Measurements from ENCODE around the gene DLAT.
"Not testable (repeated sequence)": the region's sequence is repeated elsewhere in the genome, so short reads cannot be mapped to it uniquely, and the experiment has no call there.

The DLAT gene

GRCh38 chr11:112005422-112006094, 19.6 kb upstream of the DLAT start:
- Histone ChIP-seq H3K79me2 (ENCODE audit: low read length) (no peaks in the 10 kb centered on the region), H3K9me3 (ENCODE audit: insufficient read depth, low read length) (no peaks in the 10 kb centered on the region), H3K36me3 (replicated peaks; ENCODE audit: low read depth, low read length) (peaks cover 9% of the 10 kb centered on the region), H3K4me1 (ENCODE audit: low read length) (peaks cover 4% of the 10 kb centered on the region; the same call in 1 of the 2 replicates), H2AFZ (ENCODE audit: low read depth, low read length) (no peak overlapping the region), H3K4me3 (ENCODE audit: low read length) (no peak overlapping the region), H4K20me1 (ENCODE audit: insufficient read depth, low read length) (no peaks in the 10 kb centered on the region), H3K4me2 (ENCODE audit: low read length) (no peak overlapping the region), H3K9ac (ENCODE audit: low read length) (no peak overlapping the region), H3K27me3 (ENCODE audit: low read depth, low read length) (no peaks in the 10 kb centered on the region), H3K27ac (ENCODE audit: low read length) (no peak overlapping the region)
- no peak for TF ChIP-seq EZH2phosphoT487 (IDR thresholded peaks at IDR 0.05; ENCODE audit: low read depth)
- TF ChIP-seq CTCF (IDR thresholded peaks at IDR 0.05; ENCODE audit: low read depth, low read length) = no peak

GRCh38 chr11:112006095-112006441, 19.1 kb upstream of the DLAT start:
- not testable (repeated sequence) for H3K27ac ChIP-seq (ENCODE audit: low read length); H3K9ac ChIP-seq (ENCODE audit: low read length); H3K4me3 ChIP-seq (ENCODE audit: low read length); H3K9me3 ChIP-seq (ENCODE audit: insufficient read depth, low read length); H3K27me3 ChIP-seq (ENCODE audit: low read depth, low read length); H3K4me2 ChIP-seq (ENCODE audit: low read length); H2AFZ ChIP-seq (ENCODE audit: low read depth, low read length); H3K4me1 ChIP-seq (ENCODE audit: low read length); H3K79me2 ChIP-seq (ENCODE audit: low read length); H3K36me3 ChIP-seq (replicated peaks; ENCODE audit: low read depth, low read length); H4K20me1 ChIP-seq (ENCODE audit: insufficient read depth, low read length)

GRCh38 chr11:112011451-112011850, 13.8 kb upstream of the DLAT start:
- H3K4me2 ChIP-seq (ENCODE audit: low read length); H4K20me1 ChIP-seq (ENCODE audit: insufficient read depth, low read length); H2AFZ ChIP-seq (ENCODE audit: low read depth, low read length); H3K9me3 ChIP-seq (ENCODE audit: insufficient read depth, low read length); H3K79me2 ChIP-seq (ENCODE audit: low read length); H3K9ac ChIP-seq (ENCODE audit: low read length); H3K36me3 ChIP-seq (replicated peaks; ENCODE audit: low read depth, low read length); H3K4me3 ChIP-seq (ENCODE audit: low read length); H3K27ac ChIP-seq (ENCODE audit: low read length); H3K27me3 ChIP-seq (ENCODE audit: low read depth, low read length): not testable (repeated sequence)
- peaks cover 12% of the 10 kb centered on the region for H3K4me1 ChIP-seq (ENCODE audit: low read length)

GRCh38 chr11:112012874-112013273, 12.3 kb upstream of the DLAT start:
- Histone ChIP-seq H2AFZ (ENCODE audit: low read depth, low read length) (no peak overlapping the region), H3K4me1 (ENCODE audit: low read length) (peaks cover 23% of the 10 kb centered on the region), H3K4me3 (ENCODE audit: low read length) (no peak overlapping the region), H3K27me3 (ENCODE audit: low read depth, low read length) (no peaks in the 10 kb centered on the region), H3K27ac (ENCODE audit: low read length) (no peak overlapping the region), H3K4me2 (ENCODE audit: low read length) (no peak overlapping the region), H3K9ac (ENCODE audit: low read length) (no peak overlapping the region), H3K36me3 (replicated peaks; ENCODE audit: low read depth, low read length) (no peaks in the 10 kb centered on the region), H4K20me1 (ENCODE audit: insufficient read depth, low read length) (no peaks in the 10 kb centered on the region), H3K9me3 (ENCODE audit: insufficient read depth, low read length) (no peaks in the 10 kb centered on the region), H3K79me2 (ENCODE audit: low read length) (no peaks in the 10 kb centered on the region)
- TF ChIP-seq EZH2phosphoT487 (IDR thresholded peaks at IDR 0.05; ENCODE audit: low read depth) = no peak
- TF ChIP-seq CTCF (IDR thresholded peaks at IDR 0.05; ENCODE audit: low read depth, low read length) = no peak

GRCh38 chr11:112013497-112014164, 11.6 kb upstream of the DLAT start:
- no peaks in the 10 kb centered on the region for H4K20me1 ChIP-seq (ENCODE audit: insufficient read depth, low read length)
- H3K4me1 ChIP-seq (ENCODE audit: low read length) = peaks cover 26% of the 10 kb centered on the region
- no peak overlapping the region for H3K4me3 ChIP-seq (ENCODE audit: low read length)
- peaks cover 4% of the 10 kb centered on the region for H3K36me3 ChIP-seq (replicated peaks; ENCODE audit: low read depth, low read length)
- H2AFZ ChIP-seq (ENCODE audit: low read depth, low read length) = no peak overlapping the region
- no peak for TF ChIP-seq CTCF (IDR thresholded peaks at IDR 0.05; ENCODE audit: low read depth, low read length)
- no peak for TF ChIP-seq EZH2phosphoT487 (IDR thresholded peaks at IDR 0.05; ENCODE audit: low read depth)
- no peaks in the 10 kb centered on the region for H3K79me2 ChIP-seq (ENCODE audit: low read length)
- H3K27ac ChIP-seq (ENCODE audit: low read length) = no peak overlapping the region
- H3K27me3 ChIP-seq (ENCODE audit: low read depth, low read length) = no peaks in the 10 kb centered on the region
- no peak overlapping the region for H3K4me2 ChIP-seq (ENCODE audit: low read length)
- H3K9ac ChIP-seq (ENCODE audit: low read length) = no peak overlapping the region
- no peaks in the 10 kb centered on the region for H3K9me3 ChIP-seq (ENCODE audit: insufficient read depth, low read length)
